GM12878 (cell line): ENCODE results near the gene MRPL53. TPM values are rescaled to one million over a fixed set of nuclear protein-coding genes. Genes with fewer than 3 reads are reported as not detected.
A peak's percentile ranks its signal among the peaks of the same experiment; 100 is the strongest.

ENCODE experiments used
- BACH1 ChIP-seq: fragments of 450-650 bp; IDR thresholded peaks from 2 replicates; pipeline ENCODE4 v1.6.1; 2017; ENCODE audit warnings: mild to moderate bottlenecking, borderline replicate concordance
- BMI1 ChIP-seq: fragments of 450-650 bp; IDR thresholded peaks from 2 replicates; pipeline ENCODE4 v1.6.1; 2016; ENCODE audit warnings: mild to moderate bottlenecking, moderate library complexity, borderline replicate concordance
- CHD2 ChIP-seq: IDR thresholded peaks from 2 replicates; pipeline ENCODE4 v1.6.1; 2011; ENCODE audit warnings: low read depth, low read length, improper control_type of control experiment, borderline replicate concordance
- CREB1 ChIP-seq: IDR thresholded peaks from 2 replicates; pipeline ENCODE4 v1.6.1; 2012; ENCODE audit warnings: low read depth, mild to moderate bottlenecking, inconsistent platforms
- DPF2 ChIP-seq: fragments of 450-650 bp; IDR thresholded peaks from 2 replicates; pipeline ENCODE4 v1.6.1; 2017; ENCODE audit warnings: mild to moderate bottlenecking
- E4F1 ChIP-seq: fragments of 450-650 bp; IDR thresholded peaks from 2 replicates; pipeline ENCODE4 v1.6.1; 2018; ENCODE audit warnings: borderline replicate concordance, mild to moderate bottlenecking; ENCODE audit not compliant: partially characterized antibody
- FOXM1 ChIP-seq: IDR thresholded peaks from 2 replicates; pipeline ENCODE4 v1.6.1; 2012; ENCODE audit warnings: low read depth, mild to moderate bottlenecking, inconsistent platforms, low read length, moderate library complexity
- GABPA ChIP-seq: IDR thresholded peaks from 2 replicates; pipeline ENCODE4 v1.6.1; 2014; ENCODE audit warnings: antibody characterized with exemption, low read depth, mild to moderate bottlenecking, inconsistent platforms
- IKZF1 ChIP-seq: fragments of 450-650 bp; conservative IDR thresholded peaks from 2 replicates; pipeline ENCODE4 v1.6.1; 2017; ENCODE audit warnings: antibody characterized with exemption, mild to moderate bottlenecking
- MTA3 ChIP-seq: IDR thresholded peaks from 2 replicates; pipeline ENCODE4 v1.6.1; 2012; ENCODE audit warnings: low read length, inconsistent platforms, borderline replicate concordance
- NFXL1 ChIP-seq: fragments of 450-650 bp; IDR thresholded peaks from 2 replicates; pipeline ENCODE4 v1.6.1; 2017; ENCODE audit warnings: antibody characterized with exemption, mild to moderate bottlenecking, borderline replicate concordance
- NFYA ChIP-seq: IDR thresholded peaks from 2 replicates; pipeline ENCODE4 v1.6.1; 2011; ENCODE audit warnings: low read depth, mild to moderate bottlenecking, low read length, improper control_type of control experiment, borderline replicate concordance
- PAX8 ChIP-seq: fragments of 450-650 bp; IDR thresholded peaks from 2 replicates; pipeline ENCODE4 v1.6.1; 2017; ENCODE audit warnings: mild to moderate bottlenecking, moderate library complexity
- PML ChIP-seq: IDR thresholded peaks from 2 replicates; pipeline ENCODE4 v1.6.1; 2012; ENCODE audit warnings: low read length, inconsistent platforms
- POLR2A ChIP-seq: IDR thresholded peaks from 2 replicates; pipeline ENCODE4 v1.6.1; 2011; ENCODE audit warnings: low read depth, mild to moderate bottlenecking, low read length
- POU2F2 ChIP-seq: IDR thresholded peaks from 3 replicates; pipeline ENCODE4 v1.6.1; 2011; ENCODE audit warnings: low read depth, mild to moderate bottlenecking, low read length, borderline replicate concordance
- RELA ChIP-seq: fragments of 450-650 bp; IDR thresholded peaks from 2 replicates; pipeline ENCODE4 v1.8.0; 2014; ENCODE audit warnings: borderline replicate concordance; ENCODE audit not compliant: partially characterized antibody
- RELB ChIP-seq: fragments of 450-650 bp; IDR thresholded peaks from 2 replicates; pipeline ENCODE4 v1.6.1; 2017; ENCODE audit warnings: low read depth, mild to moderate bottlenecking, moderate library complexity
- RFX5 ChIP-seq: IDR thresholded peaks from 2 replicates; pipeline ENCODE4 v1.6.1; 2011; ENCODE audit warnings: low read depth, low read length, improper control_type of control experiment
- ZBTB40 ChIP-seq: fragments of 450-650 bp; IDR thresholded peaks from 2 replicates; pipeline ENCODE4 v1.6.1; 2016; ENCODE audit warnings: mild to moderate bottlenecking, moderate library complexity, borderline replicate concordance
- polyA plus RNA-seq, 11 experiments: library from polyadenylated mRNA; depleted of rRNA in 4 of 11; unstranded in 6 of 11; stranded (reverse) in 5 of 11; fragments of >200 nt; fragmentation: Nextera tagmentation in 4 of 11; fragmentation: Illumina TruSeq in 1 of 11; extraction: Ambion mirVana in 4 of 11; extraction: Trizol in 1 of 11; gene quantifications; 1 replicate in 1 of 11; 2 replicates in 10 of 11; pipeline versions ENCODE4 v1.2.1 to v1.2.3, GENCODE V29; 2011 to 2016; ENCODE audit warnings: inconsistent platforms in 2 of 11, missing spikeins in 2 of 11, low read depth in 1 of 11
- total RNA-seq, 4 experiments: library from RNA; depleted of rRNA in 3 of 4; stranded (reverse); fragments of >200 nt in 3 of 4; fragmentation: Illumina TruSeq in 1 of 4; extraction: Trizol in 1 of 4; gene quantifications; 2 replicates each; pipeline versions ENCODE4 v1.2.1 to v1.2.3, GENCODE V29; 2013 to 2021

The MRPL53 gene
- total and polyA plus RNA-seq, 10 of the 15 experiments (the other 5 are each of a cell fraction or from before 2014, with no cell fraction given): 15.1 to 167 (median 80.9) TPM

GRCh38 chr2:74458132-74458937 is 14.1 kb downstream of the MRPL53 start, which contains the start of gene WBP1 (continued):
- TF ChIP-seq RELA (no peak), ZBTB40 (peak; percentile 74), DPF2 (peak; percentile 97), MTA3 (0 out of 2 replicates have a peak, but pooled peaks have one; percentile 8), NFYA (peak; percentile 50; the same call in 1 of the 2 replicates), PML (0 out of 2 replicates have a peak, but pooled peaks have one; percentile 40), IKZF1 (peak; percentile 77), E4F1 (peak; percentile 22), CHD2 (peak; percentile 96), BMI1 (no peak; the same call in 1 of the 2 replicates), CREB1 (peak; percentile 92), GABPA (peak; percentile 38; the same call in 1 of the 2 replicates), NFXL1 (no peak), PAX8 (no peak), RELB (peak; percentile 87), POU2F2 (peak; percentile 59; the same call in 2 of the 3 replicates), BACH1 (0 out of 2 replicates have a peak, but pooled peaks have one; percentile 15), FOXM1 (peak; percentile 56; the same call in 1 of the 2 replicates), POLR2A (peak; percentile 68), RFX5 (peak; percentile 89)
